NCI-H82 treated with DMSO at 0.1 percent for 48 hours (cell line): ENCODE data around the gene GDF2.

Experiments used
- DNase-seq: peaks from one replicate; lab custom pipeline; 2025; ENCODE audit not compliant: unreplicated experiment; lab: John Stamatoyannopoulos, UW

The GDF2 gene

DNA sequence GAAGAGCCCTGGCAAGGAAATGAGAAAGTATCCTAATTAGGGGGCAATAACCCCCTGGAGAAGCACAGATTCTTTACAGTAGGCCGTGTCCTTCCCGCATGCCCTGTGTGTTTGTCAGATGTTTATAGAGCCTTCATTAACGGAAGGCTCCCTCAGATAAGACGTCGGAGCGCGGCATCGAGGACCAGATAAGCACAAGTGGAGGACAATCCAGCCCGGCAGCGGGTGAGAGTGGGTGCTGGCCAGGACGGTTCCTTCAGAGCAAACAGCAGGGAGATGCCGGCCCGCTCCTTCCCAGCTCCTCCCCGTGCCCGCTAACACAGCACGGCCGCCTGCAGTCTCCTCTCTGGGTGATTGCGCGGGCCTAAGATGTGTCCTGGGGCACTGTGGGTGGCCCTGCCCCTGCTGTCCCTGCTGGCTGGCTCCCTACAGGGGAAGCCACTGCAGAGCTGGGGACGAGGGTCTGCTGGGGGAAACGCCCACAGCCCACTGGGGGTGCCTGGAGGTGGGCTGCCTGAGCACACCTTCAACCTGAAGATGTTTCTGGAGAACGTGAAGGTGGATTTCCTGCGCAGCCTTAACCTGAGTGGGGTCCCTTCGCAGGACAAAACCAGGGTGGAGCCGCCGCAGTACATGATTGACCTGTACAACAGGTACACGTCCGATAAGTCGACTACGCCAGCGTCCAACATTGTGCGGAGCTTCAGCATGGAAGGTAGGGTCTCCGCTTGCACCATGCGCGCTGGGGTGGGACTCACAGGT lies at the start of gene GDF2:
Gene GDF2 (plus strand): TSS at position 155 of the 762 bp plus-strand sequence. CDS start 215 bp downstream, at position 370.
- DNase-seq = no peak

DNA sequence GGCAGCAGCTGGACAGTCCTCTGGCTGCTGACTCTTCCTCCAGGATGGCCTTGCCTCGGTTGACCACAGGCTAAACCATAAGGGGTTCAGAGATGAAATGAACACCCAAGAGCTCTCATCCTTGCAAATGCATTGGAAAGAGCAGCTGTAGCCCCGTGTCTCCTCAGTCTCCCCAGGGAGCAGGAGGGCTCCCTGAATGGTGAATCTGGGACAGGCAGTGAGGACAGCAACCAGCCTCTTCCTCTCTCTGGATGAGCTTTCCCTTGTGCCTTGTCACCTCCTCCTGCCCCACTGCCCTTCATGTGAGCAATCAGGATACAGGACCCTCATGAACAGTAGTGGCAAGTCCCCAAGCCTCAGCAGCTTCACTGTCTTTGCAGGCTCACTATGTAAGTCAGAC lies 46.2 kb upstream of the GDF2 start:
- no peak for DNase-seq

DNA sequence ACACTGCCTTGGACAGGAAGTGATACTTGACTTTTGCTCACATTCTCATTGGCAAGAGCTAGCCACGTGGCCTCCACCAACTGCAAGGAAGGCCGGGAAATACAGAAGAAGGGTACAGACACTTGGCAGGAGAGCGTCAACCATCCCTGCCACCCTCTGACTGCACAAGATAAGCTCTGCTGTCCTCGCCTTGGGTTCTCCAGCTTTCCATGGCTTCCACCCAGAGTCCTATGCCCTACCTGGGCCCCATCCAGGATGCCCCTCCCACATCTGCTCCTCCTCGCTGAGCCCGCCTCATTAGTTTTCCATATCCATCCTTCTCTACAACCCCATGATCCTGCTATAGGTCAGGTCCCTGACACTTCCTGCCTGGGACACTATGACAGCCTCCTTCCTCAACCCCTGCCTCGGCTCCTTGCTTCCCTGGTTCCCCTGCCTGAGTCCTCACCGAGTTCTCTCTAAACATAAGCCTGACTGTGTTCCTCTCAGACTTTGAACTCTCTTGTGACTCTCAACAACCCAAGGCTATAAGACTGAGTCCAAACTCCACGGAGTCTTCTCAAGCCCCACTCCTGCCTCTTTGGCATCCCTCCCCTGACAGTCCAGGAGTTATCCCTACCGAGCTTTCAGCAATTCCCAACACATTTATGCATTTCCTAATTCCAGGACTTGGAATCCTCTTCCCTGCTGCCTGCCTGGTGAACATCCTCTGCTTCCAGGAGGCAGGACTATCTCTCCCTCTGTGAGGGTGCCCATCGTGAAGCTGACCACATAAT lies 45.5 kb upstream of the GDF2 start:
- DNase-seq = no peak

DNA sequence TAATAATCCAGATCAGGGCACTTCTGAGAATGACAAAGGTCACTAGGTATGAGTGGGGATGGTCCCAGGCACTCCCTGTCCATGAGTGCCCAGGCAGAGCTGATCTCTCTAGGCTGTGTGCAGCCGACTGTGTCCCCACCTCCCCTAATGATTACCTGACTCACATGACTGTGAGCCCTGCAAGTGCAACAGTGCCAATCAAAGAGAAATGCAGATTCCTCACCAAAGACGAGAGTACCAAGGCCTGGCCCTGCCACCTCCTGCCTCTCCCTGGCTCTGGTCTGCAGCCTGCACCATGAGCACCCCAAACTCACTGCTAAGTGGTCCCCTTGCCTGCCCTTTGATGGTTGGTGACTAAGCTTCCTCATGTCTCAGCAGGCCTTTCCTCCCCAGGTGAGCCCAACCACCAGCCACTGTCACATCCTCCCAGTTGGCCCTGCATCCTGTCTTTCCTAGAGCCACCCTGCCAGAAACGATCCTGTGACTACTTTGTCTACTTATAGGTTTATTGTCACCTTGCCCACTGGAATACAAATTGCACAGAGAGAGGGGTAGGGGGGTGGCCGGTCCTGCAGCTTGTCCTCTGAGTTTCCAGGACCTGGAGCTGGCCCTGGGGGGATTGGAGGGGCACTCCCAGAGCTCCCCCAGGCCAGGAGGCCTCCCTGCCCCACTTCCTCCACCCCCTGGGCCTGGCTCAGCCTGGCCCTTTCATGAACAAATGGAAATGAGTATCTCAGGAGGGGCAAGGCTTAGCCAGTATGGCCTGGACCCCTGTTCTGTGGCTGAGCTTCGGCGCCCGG lies 44.7 kb upstream of the GDF2 start:
- no peak for DNase-seq

DNA sequence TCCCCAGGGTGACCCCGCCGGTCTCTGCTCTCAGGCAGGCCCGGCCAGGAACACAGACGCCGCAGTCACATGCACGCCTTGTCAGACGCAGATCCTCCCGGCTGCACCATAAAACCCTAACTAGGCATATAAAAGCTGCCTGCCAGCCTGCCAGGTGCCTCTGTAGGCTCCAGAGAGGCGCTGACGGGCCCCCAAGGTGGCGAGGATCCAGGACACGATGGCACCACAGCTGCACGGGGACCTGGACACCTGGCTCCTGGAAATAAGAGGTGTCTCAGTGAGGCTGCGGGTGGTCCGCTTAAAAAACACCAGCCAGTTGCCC lies 44.1 kb upstream of the GDF2 start:
- DNase-seq = no peak

DNA sequence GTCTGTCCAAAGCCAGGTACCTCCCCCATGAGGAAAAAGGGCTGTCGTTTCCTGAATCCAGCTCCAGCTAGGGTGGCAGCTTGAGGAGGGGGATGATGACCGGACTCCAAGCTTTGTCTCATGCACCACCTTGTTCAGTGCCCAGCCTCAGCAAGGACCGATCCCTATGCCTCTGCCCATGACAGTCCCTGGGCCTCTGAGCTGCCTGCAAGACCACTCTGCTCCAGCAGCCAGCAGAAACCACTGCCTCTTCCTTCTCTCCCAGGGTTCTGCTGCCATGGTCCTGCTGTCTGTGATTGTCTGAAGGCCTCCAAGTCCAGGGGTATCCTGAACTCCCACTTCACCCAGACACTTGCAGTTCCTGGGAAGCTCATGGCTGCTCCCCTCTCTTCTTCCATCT lies 43.5 kb upstream of the GDF2 start:
- DNase-seq = no peak

DNA sequence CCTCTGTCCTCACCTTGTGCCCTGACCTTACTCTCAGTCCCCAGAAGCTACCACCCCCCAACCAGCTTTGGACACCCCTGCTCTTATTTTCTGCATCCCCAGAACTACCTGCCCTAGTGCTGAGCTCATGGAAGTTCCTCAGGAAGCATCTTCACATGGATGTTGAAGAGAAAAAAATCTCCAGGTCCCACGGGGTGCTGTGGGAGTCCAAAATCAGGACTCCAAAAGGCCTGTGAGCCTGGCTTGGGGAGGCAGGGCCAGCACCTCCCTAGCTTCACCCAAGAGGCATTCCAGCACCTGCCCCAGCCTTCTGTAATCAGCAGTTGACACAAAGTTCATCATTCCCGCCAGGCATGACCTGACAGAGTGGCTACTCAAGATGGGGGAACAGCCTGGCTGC lies 43.0 kb upstream of the GDF2 start:
- no peak for DNase-seq

DNA sequence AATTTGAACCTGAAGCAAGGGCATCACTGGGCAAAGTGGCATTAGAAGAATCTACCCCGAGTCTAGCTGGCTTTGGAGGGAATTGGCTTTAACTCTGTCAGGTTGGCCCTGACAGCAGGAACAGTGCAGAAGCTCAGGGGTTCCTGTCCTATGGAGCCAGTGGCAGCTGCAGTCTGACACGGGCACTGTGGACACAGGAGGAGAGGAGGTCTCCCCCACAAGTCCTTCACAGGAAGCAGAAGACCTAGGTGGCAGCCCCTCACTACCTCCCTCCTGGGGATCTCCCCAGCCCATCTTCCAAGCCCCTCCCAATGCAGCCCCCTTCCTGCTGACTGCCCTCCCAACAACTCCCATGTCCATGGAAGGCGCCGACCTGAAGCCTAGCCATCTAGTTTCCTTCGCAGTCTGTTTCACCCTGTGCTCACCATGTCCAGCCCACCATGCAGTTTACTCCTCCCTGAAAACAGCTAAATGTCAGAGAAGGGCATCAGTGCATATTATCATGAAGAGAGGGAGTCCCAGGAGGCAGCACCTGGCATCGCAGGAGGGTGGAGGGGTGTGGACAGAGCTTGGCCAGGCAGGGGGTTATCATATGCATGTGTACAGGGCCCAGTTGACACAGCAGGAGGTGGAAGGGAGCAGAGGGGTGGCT lies 40.1 kb upstream of the GDF2 start:
- DNase-seq = no peak

DNA sequence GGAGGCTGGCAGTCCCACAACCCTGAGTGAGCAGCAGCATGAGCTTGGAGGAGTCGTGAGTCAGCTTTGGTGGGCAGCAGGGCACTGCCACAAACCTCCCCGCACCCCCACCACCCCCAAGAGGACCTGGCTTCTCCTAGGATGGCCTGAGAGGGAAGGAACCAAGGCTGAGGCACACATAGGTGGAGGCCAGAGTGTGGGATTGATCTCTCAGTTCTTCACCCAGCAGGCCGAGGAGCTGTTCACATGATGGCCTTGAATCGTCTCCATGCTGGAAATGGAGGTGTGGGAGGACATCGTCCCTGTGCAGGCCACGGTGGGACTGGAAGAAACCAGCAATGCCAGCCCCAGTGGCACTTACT lies 39.6 kb upstream of the GDF2 start:
- DNase-seq = no peak

DNA sequence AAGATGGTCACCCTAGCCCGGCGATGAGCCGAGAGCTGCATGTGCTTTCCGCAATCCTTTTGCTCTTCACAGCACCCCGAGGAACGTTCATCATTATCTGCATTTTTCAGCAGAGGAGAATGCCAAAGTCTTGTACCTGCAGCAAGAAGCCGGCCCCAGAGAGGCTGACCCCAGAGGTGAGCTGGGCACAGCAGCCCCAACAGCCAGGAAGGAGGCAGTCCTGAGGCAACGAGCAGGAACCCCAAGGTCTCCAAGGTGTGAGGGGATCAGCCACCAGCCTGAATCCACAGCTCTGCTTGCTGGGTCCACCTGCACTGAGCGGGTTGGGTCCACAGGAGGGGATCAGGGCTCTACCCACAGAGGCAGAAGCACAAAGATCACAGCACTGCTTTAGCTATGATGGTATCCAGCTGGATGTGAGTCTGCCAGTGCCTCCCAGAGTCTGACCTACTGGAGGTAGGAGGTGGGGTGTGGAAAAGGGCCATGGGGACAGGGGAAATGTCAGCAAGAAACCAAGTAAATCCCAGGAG lies 39.1 kb upstream of the GDF2 start:
- no peak for DNase-seq

DNA sequence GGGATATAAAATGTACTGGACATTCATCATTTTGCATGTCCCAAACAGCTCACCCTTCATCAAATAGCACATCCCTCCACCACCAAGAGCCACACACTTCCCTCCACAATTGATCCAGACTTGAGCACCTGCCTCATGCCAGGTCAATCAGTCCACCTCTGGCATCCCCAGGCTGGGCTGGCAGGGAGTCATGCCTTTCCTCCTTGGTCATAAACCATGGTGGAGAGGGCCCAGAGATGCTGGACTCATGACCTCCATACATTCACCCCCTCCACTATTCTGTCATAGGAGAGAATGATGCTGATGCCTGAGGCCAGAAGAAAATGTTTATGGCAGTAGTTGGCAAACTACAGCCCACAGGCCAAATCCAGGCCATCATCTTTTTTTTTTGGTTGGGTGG lies 38.4 kb upstream of the GDF2 start:
- DNase-seq = no peak

DNA sequence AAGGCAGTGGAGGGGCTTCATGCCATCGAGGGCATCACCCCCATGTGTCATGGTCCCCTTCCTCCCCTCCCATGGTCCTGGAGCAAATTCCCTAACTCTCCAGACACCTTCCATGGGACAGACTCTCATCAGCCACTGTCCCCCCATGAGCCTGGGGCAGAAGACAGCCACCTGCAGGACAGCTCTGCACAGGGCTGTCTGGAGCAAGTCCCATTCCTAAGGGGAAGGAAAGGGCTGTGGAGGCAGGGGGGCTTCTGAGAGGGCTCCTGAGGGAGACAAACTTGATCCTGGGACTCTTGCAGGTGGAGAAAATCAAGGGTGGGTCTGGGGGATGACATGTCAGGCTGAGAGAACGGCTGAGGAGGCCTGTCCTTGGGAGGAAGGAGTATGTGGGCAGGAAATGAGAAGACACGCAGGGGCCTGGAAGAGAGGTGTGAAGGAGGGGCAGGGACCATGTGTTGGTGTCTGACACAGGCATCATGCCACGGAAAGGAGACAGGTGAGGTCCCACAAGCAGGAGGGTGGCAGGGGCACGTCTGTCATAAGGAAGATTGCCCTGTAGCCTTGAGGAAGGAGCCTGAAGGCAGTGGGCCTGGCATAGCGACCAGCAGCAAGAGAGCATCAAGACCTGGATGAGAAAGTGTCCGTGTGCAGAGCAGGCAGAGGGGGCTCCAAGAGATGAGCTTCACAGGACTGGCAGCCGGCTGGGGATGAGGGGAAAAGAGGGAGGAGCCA lies 36.7 kb upstream of the GDF2 start:
- DNase-seq = no peak

DNA sequence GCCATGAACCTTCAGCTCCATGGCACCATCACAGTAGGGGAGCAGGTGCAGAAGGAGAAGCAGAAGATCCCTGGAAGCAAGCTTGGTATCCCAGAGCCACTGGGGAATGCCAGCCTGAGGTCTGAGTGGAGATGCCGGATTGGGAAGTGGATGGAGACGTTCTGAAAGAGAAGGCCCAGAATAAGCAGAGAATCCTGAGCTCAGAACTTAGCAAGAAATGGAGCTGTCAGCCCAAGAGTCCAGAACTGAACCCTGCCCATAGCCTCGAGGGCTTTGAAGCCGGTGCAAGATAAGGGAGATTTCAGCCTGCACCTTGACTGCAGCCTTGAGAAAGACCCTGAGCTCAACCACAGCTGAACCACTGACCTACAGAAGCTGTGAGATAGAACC lies 36.1 kb upstream of the GDF2 start:
- DNase-seq = no peak

DNA sequence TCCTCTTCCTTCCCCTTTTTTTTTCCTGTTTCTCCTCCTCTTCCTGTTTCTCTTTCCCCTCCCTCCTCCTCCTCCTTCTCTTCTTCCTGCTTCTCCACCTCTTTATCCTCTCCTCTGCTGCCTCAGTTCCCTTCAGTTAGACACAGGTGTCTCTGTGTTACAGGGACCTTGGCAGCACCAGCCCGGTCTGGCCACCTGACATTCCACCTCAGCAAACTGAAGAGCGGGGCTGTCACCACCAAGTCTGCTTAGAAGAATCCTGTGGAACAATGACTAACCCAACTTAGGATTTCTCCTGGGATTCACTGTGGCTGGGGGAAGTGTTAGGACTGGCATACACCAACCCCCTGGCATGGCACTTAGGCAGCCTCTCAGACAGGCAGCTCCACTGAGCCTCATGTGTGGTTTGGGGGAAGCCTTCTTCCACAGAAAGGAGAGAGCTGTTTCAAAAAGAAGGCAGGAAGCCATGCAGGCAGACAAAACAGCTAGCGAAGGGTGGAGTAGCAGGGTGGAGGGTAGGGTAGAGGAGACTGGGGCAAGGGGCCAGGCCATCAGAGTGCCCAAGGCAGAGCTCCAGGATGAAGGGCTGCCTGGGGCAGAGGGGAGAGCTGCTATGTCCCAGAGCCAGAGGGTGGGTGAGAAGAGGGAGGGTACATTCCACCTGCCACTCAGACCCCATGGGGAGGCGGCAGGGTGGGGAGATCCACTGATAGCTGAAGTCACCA lies 35.5 kb upstream of the GDF2 start:
- no peak for DNase-seq

DNA sequence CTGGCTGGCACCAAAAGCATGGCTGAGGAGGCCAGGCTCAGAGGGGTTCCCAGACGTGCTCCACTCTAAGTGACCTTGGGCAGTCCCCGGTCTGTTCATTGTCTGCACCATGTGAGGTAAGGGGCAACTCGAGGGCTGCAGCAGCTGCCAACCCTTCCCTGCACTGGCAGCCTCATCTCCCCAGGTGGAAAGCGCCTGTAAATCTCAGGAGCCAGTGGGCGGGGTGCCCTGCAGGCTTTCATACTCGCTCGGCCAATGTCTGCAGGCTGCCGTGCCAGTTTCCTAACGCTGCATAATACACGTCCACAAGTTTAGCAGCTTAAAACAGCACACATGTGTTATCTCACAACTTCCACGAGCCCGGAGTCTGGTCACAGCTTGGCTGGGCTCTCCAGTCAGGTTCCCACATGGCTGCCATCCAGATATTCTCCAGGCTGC lies 34.9 kb upstream of the GDF2 start:
- DNase-seq = no peak

DNA sequence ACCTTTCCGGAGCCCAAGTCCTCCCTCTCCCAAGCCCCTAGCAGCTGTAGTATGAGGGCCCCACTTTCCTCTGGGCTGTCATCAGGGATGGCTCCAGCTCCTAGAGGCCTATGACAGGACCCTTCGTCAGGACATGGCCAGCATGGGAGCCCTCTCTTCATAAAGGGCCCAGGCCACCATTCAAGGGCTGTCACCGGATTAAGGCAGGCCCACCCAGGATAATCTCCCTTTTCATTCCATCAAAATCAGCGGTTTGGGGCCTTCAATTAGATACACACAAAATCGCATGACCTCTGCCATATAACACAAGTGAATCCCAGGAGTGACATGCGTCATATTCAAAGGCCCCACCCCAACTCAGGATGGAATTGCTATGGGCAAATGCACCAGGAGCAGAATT lies 34.4 kb upstream of the GDF2 start:
- DNase-seq = no peak

DNA sequence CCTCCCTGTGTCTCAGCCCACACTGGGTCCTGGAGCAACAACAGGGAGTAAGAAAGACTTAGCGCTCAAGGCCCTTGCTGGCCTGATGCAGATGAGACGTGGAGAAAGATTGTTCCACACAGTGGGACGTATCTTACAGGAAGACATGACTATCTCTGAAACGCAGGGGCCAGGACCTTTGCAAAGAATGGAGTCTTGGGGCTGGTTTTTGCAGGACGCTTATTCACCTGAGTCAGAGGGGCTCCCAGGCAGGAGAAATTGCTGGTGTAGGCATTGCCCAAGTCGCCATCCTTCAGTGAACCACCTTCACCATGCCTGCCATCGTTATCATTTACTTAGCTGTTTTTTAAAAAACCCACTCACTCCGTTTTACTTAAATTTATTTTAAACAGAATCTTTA lies 34.0 kb upstream of the GDF2 start:
- no peak for DNase-seq

DNA sequence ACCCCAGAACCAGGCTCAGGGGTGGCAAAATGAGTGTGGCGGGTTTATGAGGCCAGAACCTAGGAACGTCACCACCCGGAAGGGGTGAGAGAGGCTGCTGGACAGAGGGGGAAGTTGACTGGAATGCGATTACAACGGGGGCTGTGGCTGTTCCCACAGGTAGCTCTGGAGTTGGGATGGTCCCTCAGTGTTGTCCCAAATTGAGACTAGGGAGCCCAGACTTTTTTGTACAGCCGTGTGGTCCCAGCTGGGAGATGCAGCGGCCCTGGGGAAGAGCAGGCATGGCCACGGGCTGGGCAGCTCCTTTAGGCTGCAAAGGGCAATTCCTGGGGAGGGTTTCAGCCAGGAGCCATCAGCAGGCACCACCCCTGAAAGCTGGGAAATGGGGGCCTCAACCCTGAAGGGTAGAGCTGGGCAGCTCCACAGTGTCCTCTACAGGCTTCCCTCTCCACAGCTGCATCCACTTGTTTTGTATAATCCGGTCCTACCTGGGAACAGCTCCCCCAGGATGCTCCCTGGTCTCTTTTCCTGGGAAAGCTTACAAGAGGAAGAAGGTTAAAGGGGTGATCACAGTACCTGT lies 33.2 kb upstream of the GDF2 start:
- DNase-seq = no peak

DNA sequence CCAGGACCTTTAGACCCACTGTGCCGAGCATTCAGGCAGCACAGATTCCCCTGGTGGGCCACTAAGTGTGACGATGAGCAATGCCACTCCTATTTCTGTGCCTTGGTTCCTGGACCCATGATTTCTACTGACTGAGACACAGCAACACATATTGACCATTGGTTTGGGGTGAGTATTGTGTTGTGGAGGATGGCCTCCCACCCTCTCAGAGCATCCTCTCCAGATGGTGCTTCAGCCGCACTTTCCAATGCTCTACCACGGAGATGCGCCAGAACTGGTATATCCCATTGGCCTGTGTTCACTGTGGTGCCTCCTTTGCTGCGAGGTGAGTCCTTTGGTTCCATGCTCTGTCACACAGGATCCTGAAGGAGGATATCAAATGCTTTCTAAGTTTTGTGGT lies 32.3 kb upstream of the GDF2 start:
- DNase-seq = no peak

DNA sequence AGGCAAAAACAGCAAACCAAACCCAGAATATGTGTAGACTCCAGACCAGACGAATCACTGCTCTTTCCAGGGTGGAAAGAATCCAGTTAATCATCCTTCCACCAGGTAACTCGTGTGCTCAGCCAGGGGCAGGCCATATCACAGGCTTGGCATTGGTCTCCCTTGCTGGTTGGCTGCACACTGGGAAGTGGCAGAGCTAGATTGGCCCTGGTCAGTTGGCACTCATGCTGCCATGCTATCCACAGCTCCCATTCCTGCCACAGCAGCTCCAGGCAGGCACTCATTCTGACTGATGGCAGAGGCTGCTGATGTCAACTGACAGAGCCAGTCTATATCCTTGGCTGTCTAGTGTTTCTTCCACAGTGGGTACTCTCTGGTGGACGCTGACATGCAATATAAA lies 31.9 kb upstream of the GDF2 start:
- no peak for DNase-seq
